Measurements from ENCODE around the gene SEMA3G. TPM values are rescaled to one million over a fixed set of nuclear protein-coding genes. Genes with fewer than 3 reads are reported as not detected.
A peak's percentile ranks its signal among the peaks of the same experiment; 100 is the strongest.

SEMA3G gene
- total and polyA plus RNA-seq, 2 donors from 2014 or later = 25.7 to 28.2 TPM

DNA sequence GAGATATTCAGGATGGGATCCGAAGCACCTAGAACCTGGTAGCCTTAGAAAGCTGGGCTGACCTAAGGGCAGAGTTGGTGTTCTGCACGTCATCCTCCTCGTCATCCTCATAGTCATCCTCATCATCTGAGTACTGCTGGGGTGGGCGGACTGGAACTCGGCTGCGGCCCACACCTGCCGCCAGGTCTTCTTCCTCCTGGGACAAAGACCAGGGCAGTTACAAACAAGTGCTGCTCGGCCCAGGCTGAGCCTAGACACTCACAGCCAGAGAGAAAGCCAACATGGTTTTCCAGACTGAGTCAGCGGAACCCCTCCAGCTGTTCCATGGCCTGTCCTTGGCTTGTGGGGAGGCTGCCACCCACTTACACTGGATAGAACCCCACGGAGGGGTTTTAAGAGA is 40.5 kb downstream of the SEMA3G start:
- Histone ChIP-seq H3K9ac (ENCODE audit: low read length in 3 of 3) (no peak overlapping the region), H3K4me1 (ENCODE audit: control insufficient read depth in 2 of 3, insufficient read depth in 2 of 3, low read depth in 1 of 3, low read length in 3 of 3) (peaks cover 6 to 14% (median 10%) of the 10 kb centered on the region in 3 donors), H3K4me3 (ENCODE audit: low read length in 3 of 3) (no peak overlapping the region), H3K27ac (ENCODE audit: low read depth in 2 of 2, low read length in 2 of 2) (no peak overlapping the region), H3K27me3 (ENCODE audit: control insufficient read depth, insufficient read depth, low read length) (no peaks in the 10 kb centered on the region), H3K36me3 (ENCODE audit: control insufficient read depth in 2 of 3, insufficient read depth in 3 of 3, low read length in 3 of 3) (peaks cover 0 to 69% (median 43%) of the 10 kb centered on the region in 3 donors), H3K9me3 (ENCODE audit: control insufficient read depth in 2 of 3, insufficient read depth in 1 of 3, low read length in 3 of 3) (no peaks in the 10 kb centered on the region)
- DNase-seq (peak in 1 of 5 donors; percentile 56), FAIRE-seq (no peak)
- TF ChIP-seq CTCF (IDR thresholded peaks at IDR 0.05; ENCODE audit: borderline replicate concordance, extremely low read depth, insufficient read depth) = no peak
- intact Hi-C loops (cut with DNase I) = no loop called here

GRCh38 chr3:52403955-52404354 is 40.9 kb downstream of the SEMA3G start:
- Histone ChIP-seq H3K4me1 (ENCODE audit: control insufficient read depth in 2 of 3, insufficient read depth in 2 of 3, low read depth in 1 of 3, low read length in 3 of 3) (peaks cover 5 to 10% (median 6%) of the 10 kb centered on the region in 3 donors), H3K36me3 (ENCODE audit: control insufficient read depth in 2 of 3, insufficient read depth in 3 of 3, low read length in 3 of 3) (peaks cover 0 to 70% (median 43%) of the 10 kb centered on the region in 3 donors), H3K9me3 (ENCODE audit: control insufficient read depth in 2 of 3, insufficient read depth in 1 of 3, low read length in 3 of 3) (no peaks in the 10 kb centered on the region), H3K9ac (ENCODE audit: low read length in 3 of 3) (no peak overlapping the region), H3K27ac (ENCODE audit: low read depth in 2 of 2, low read length in 2 of 2) (no peak overlapping the region), H3K27me3 (ENCODE audit: control insufficient read depth, insufficient read depth, low read length) (no peaks in the 10 kb centered on the region), H3K4me3 (ENCODE audit: low read length in 3 of 3) (no peak overlapping the region)
- FAIRE-seq (no peak), DNase-seq (peak in 2 of 5 donors; percentile 33)
- intact Hi-C loops (cut with DNase I) = no loop called here
- TF ChIP-seq CTCF (IDR thresholded peaks at IDR 0.05; ENCODE audit: borderline replicate concordance, extremely low read depth, insufficient read depth) = no peak

DNA sequence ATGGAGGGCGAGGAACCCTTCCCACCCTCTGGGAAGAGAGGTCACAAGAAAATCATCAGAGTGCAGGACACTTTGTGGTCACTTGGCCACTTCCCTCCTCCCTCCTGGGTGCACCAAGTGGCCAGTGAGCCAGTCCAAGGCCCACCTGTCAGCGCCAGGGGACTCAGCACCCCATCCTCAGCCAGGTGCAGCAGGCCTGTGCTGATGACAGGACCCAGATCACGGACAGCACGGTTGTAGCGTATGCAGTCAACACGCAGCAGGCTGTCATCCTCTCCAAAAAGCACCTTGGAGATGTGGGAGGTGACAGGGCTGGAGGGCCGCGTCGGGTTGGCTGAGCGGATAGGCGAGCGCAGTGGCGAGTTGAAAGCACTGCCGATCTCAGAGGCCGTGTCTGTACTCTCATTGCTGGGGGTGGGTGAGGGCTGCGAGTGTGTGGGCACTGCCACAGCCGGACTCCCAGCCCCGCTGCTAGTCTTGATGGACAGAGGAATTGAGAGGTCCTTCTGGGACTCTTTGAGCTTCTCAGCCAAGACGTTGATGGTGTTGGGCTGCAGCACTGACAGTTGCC is 41.5 kb downstream of the SEMA3G start:
- H3K9me3 ChIP-seq (ENCODE audit: control insufficient read depth in 2 of 3, insufficient read depth in 1 of 3, low read length in 3 of 3) = no peaks in the 10 kb centered on the region
- no peak for FAIRE-seq
- H3K4me3 ChIP-seq (ENCODE audit: low read length in 3 of 3) = no peak overlapping the region
- no peak overlapping the region for H3K9ac ChIP-seq (ENCODE audit: low read length in 3 of 3)
- H3K4me1 ChIP-seq (ENCODE audit: control insufficient read depth in 2 of 3, insufficient read depth in 2 of 3, low read depth in 1 of 3, low read length in 3 of 3) = peaks cover 0 to 4% (median 0%) of the 10 kb centered on the region in 3 donors
- intact Hi-C loops (cut with DNase I) = no loop called here
- TF ChIP-seq CTCF (IDR thresholded peaks at IDR 0.05; ENCODE audit: borderline replicate concordance, extremely low read depth, insufficient read depth) = no peak
- H3K36me3 ChIP-seq (ENCODE audit: control insufficient read depth in 2 of 3, insufficient read depth in 3 of 3, low read length in 3 of 3) = peaks cover 0 to 68% (median 47%) of the 10 kb centered on the region in 3 donors
- H3K27me3 ChIP-seq (ENCODE audit: control insufficient read depth, insufficient read depth, low read length) = no peaks in the 10 kb centered on the region
- no peak overlapping the region for H3K27ac ChIP-seq (ENCODE audit: low read depth in 2 of 2, low read length in 2 of 2)
- peak in 1 of 5 donors; percentile 73 for DNase-seq

Measured in kidney (tissue), 14 donors.